SU-DHL-6 (cell line): ENCODE measurements around the gene NKPD1.

ENCODE experiments used
- H2AFZ ChIP-seq: fragments of 200-600 bp; sonication (generic); 2 replicates; pipeline ENCODE4 v1.6.1; 2014; ENCODE audit warnings: low read depth, mild to moderate bottlenecking, moderate library complexity, mixed read lengths, antibody characterized with exemption, low read length; ENCODE audit not compliant: severe bottlenecking
- H3F3A ChIP-seq: fragments of 200-600 bp; shearing (Covaris generic); 2 replicates; pipeline ENCODE4 v1.6.0; 2016; ENCODE audit warnings: antibody characterized with exemption, mild to moderate bottlenecking; ENCODE audit not compliant: insufficient read depth
- H3K27ac ChIP-seq: fragments of 200-600 bp; sonication (generic); 2 replicates; pipeline ENCODE4 v1.5.1; 2016; ENCODE audit warnings: low read depth, mild to moderate bottlenecking, low read length, moderate library complexity, mixed read lengths
- H3K27me3 ChIP-seq: fragments of 200-600 bp; sonication (generic), shearing (Covaris generic); 2 replicates; pipeline ENCODE4 v1.6.0; 2014; ENCODE audit warnings: mild to moderate bottlenecking, low read length
- H3K36me3 ChIP-seq: fragments of 200-600 bp; sonication (generic); 2 replicates; pipeline ENCODE4 v1.6.1; 2014; ENCODE audit warnings: mild to moderate bottlenecking, low read length, mixed read lengths
- H3K4me2 ChIP-seq: fragments of 300-600, 200-600 bp; shearing (Covaris generic), sonication (generic); 2 replicates; pipeline ENCODE4 v1.6.0; 2014; ENCODE audit warnings: low read length, low read depth, mild to moderate bottlenecking; ENCODE audit not compliant: poor library complexity, severe bottlenecking
- H3K4me3 ChIP-seq: fragments of 200-600 bp; sonication (generic); 2 replicates; pipeline ENCODE4 v1.5.1; 2014; ENCODE audit warnings: antibody characterized with exemption, low read length, mild to moderate bottlenecking, mixed read lengths; ENCODE audit not compliant: insufficient read depth, poor library complexity, severe bottlenecking
- H3K79me2 ChIP-seq: fragments of 200-600 bp; sonication (generic); 2 replicates; pipeline ENCODE4 v1.6.1; 2014; ENCODE audit warnings: mild to moderate bottlenecking, low read length, moderate library complexity; ENCODE audit not compliant: insufficient read depth
- H3K9ac ChIP-seq: fragments of 200-600 bp; sonication (generic); 2 replicates; pipeline ENCODE4 v1.7.0; 2014; ENCODE audit warnings: mild to moderate bottlenecking, low read length
- H3K9me2 ChIP-seq: fragments of 200-600 bp; sonication (generic); replicated peaks from 2 replicates; pipeline ENCODE4 v1.6.1; 2014; ENCODE audit warnings: low read length; ENCODE audit not compliant: insufficient read depth
- H3K9me3 ChIP-seq: fragments of 200-600 bp; sonication (generic); 2 replicates; pipeline ENCODE4 v1.6.1; 2014; ENCODE audit warnings: low read length, mixed read lengths; ENCODE audit not compliant: insufficient read depth
- H4K20me1 ChIP-seq: fragments of 200-600 bp; sonication (generic); 2 replicates; pipeline ENCODE4 v1.6.1; 2014; ENCODE audit warnings: low read depth, mild to moderate bottlenecking, antibody characterized with exemption, low read length, moderate library complexity, mixed read lengths
- CTCF ChIP-seq: fragments of 200-600 bp; sonication (generic); IDR thresholded peaks from one replicate; pipeline ENCODE4 v1.5.1; 2017; ENCODE audit warnings: antibody characterized with exemption, mild to moderate bottlenecking, low read length, moderate library complexity; ENCODE audit not compliant: insufficient read depth, poor library complexity, severe bottlenecking
- EZH2phosphoT487 ChIP-seq: fragments of 200-600 bp; sonication (generic), shearing (Covaris generic); conservative IDR thresholded peaks from 2 replicates; pipeline ENCODE4 v1.6.1; 2018; ENCODE audit warnings: mild to moderate bottlenecking, antibody characterized with exemption, low read length, moderate library complexity, mixed read lengths

NKPD1 gene

GRCh38 chr19:45189971-45190370 lies 29.2 kb upstream of the NKPD1 start:
- H3K27ac ChIP-seq = no peak overlapping the region
- no peak overlapping the region for H3K4me2 ChIP-seq

GRCh38 chr19:45187421-45188100 lies 26.8 kb upstream of the NKPD1 start:
- Histone ChIP-seq H3F3A (no peaks in the 10 kb centered on the region), H3K4me2 (no peak overlapping the region), H3K27ac (no peak overlapping the region), H4K20me1 (no peaks in the 10 kb centered on the region), H3K36me3 (no peaks in the 10 kb centered on the region), H3K4me3 (no peak overlapping the region), H3K9ac (no peak overlapping the region), H3K27me3 (no peaks in the 10 kb centered on the region), H2AFZ (no peak overlapping the region), H3K79me2 (no peaks in the 10 kb centered on the region), H3K9me2 (no peaks in the 10 kb centered on the region), H3K9me3 (no peaks in the 10 kb centered on the region)
- peak; percentile 34 for TF ChIP-seq CTCF
- no peak for TF ChIP-seq EZH2phosphoT487

More at GRCh38 chr19:45189971-45190370, 29.2 kb upstream of the NKPD1 start:
- Histone ChIP-seq H4K20me1 (no peaks in the 10 kb centered on the region), H3K9ac (no peak overlapping the region), H3K36me3 (no peaks in the 10 kb centered on the region), H3K9me2 (no peaks in the 10 kb centered on the region), H3K9me3 (no peaks in the 10 kb centered on the region), H3K27me3 (no peaks in the 10 kb centered on the region), H3K79me2 (no peaks in the 10 kb centered on the region), H3F3A (no peaks in the 10 kb centered on the region), H3K4me3 (no peak overlapping the region), H2AFZ (no peak overlapping the region)
- TF ChIP-seq CTCF = no peak
- no peak for TF ChIP-seq EZH2phosphoT487

DNA sequence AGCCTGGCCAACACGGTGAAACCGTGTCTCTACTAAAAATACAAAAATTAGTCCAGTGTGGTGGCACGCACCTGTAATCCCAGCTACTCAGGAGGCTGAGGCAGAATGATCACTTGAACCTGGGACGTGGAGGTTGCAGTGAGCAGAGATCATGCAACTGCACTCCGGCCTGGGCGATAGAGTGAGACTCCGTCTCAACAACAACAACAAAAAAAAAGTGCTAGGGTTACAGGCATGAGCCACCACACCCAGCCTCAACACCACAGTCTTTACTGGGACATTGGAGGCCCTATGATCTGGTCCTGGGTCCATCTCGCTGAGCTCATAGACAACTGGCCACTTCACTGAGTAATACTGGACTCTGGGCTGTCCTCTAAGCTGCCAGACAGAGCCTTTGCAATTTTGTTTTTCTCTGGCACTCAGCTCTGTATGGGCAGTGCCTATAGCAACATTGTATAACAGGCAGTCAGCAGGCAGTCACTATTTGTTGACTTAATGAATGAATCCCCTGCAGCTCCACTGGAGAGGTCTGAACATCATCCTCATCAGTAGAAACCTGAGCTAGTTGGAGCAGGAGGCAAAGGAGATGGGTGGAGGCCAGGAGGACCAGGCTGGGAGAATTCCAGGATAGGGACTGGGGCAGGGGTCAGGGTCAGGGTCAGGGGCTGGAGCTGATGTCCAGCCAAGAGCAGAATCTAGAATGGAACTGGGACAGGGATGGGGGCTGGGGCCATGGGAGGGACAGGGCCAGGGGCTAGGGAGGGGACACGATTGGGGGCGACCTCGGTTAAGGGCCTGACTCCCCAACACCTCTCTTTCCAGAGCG lies 25.9 kb upstream of the NKPD1 start:
- no peak overlapping the region for H3K4me3 ChIP-seq
- no peaks in the 10 kb centered on the region for H3K9me3 ChIP-seq
- H2AFZ ChIP-seq = no peak overlapping the region
- H3K79me2 ChIP-seq = peaks cover 1% of the 10 kb centered on the region; the same call in 1 of the 2 replicates
- no peaks in the 10 kb centered on the region for H3K27me3 ChIP-seq
- no peak overlapping the region for H3K4me2 ChIP-seq
- H3F3A ChIP-seq = no peaks in the 10 kb centered on the region
- no peaks in the 10 kb centered on the region for H4K20me1 ChIP-seq
- H3K27ac ChIP-seq = no peak overlapping the region
- H3K9ac ChIP-seq = no peak overlapping the region
- H3K36me3 ChIP-seq = no peaks in the 10 kb centered on the region
- H3K9me2 ChIP-seq = no peaks in the 10 kb centered on the region
- TF ChIP-seq EZH2phosphoT487 (no peak), CTCF (no peak)
